NB4 (cell line): ENCODE data around the gene IL16.

Experiments
- MYC ChIP-seq: IDR thresholded peaks from 2 replicates; pipeline ENCODE4 v1.6.1; 2011; ENCODE audit warnings: low read depth, low read length
- POLR2A ChIP-seq: IDR thresholded peaks from 2 replicates; pipeline ENCODE4 v1.6.1; 2011; ENCODE audit warnings: mild to moderate bottlenecking; ENCODE audit not compliant: insufficient read length; ENCODE audit errors: extremely low read depth
- TF ChIP-seq, protein P1 (sequence below): IDR thresholded peaks from one replicate; pipeline ENCODE4 v1.5.1; 2012; ENCODE audit warnings: low read depth, low read length
- TF ChIP-seq, protein P2 (sequence below): IDR thresholded peaks from 2 replicates; pipeline ENCODE4 v1.6.1; 2011; ENCODE audit warnings: low read depth, low read length

DNA sequence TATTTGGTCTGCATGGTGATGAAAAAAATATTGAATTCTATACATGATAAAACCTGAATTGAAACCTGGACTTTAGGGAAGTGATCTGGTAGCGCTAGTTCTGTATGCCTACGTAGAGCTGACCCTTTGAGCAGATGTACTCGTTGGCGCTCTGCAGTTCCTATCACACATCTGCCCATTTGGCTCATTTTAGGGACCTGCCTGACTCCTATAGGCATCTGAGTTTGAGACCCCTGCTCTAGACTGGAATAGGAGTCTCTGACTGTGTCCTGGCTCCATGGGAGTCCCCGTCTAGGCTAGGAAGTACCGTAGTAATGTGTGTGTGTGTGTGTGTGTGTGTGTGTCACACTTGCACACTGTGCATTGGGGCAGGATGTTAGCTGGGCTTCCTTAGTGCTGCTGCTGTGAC, 106.0 kb downstream of the IL16 start:
- no peak for TF ChIP-seq POLR2A
- TF ChIP-seq, protein P1, sequence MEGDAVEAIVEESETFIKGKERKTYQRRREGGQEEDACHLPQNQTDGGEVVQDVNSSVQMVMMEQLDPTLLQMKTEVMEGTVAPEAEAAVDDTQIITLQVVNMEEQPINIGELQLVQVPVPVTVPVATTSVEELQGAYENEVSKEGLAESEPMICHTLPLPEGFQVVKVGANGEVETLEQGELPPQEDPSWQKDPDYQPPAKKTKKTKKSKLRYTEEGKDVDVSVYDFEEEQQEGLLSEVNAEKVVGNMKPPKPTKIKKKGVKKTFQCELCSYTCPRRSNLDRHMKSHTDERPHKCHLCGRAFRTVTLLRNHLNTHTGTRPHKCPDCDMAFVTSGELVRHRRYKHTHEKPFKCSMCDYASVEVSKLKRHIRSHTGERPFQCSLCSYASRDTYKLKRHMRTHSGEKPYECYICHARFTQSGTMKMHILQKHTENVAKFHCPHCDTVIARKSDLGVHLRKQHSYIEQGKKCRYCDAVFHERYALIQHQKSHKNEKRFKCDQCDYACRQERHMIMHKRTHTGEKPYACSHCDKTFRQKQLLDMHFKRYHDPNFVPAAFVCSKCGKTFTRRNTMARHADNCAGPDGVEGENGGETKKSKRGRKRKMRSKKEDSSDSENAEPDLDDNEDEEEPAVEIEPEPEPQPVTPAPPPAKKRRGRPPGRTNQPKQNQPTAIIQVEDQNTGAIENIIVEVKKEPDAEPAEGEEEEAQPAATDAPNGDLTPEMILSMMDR: no peak
- TF ChIP-seq MYC: no peak
- TF ChIP-seq, protein P2, sequence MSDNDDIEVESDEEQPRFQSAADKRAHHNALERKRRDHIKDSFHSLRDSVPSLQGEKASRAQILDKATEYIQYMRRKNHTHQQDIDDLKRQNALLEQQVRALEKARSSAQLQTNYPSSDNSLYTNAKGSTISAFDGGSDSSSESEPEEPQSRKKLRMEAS: no peak
